GM12874 (cell line): ENCODE measurements around the gene DAO.

Experiments
- TF ChIP-seq, protein P1 (sequence below): IDR thresholded peaks from 2 replicates; pipeline ENCODE4 v1.5.1; 2011; ENCODE audit warnings: low read depth, mild to moderate bottlenecking, control low read depth, low read length, moderate library complexity; ENCODE audit not compliant: insufficient read depth

The DAO gene

GRCh38 chr12:108840605-108841332 is 39.1 kb upstream of the DAO start:
- TF ChIP-seq, protein P1, sequence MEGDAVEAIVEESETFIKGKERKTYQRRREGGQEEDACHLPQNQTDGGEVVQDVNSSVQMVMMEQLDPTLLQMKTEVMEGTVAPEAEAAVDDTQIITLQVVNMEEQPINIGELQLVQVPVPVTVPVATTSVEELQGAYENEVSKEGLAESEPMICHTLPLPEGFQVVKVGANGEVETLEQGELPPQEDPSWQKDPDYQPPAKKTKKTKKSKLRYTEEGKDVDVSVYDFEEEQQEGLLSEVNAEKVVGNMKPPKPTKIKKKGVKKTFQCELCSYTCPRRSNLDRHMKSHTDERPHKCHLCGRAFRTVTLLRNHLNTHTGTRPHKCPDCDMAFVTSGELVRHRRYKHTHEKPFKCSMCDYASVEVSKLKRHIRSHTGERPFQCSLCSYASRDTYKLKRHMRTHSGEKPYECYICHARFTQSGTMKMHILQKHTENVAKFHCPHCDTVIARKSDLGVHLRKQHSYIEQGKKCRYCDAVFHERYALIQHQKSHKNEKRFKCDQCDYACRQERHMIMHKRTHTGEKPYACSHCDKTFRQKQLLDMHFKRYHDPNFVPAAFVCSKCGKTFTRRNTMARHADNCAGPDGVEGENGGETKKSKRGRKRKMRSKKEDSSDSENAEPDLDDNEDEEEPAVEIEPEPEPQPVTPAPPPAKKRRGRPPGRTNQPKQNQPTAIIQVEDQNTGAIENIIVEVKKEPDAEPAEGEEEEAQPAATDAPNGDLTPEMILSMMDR: no peak

DNA sequence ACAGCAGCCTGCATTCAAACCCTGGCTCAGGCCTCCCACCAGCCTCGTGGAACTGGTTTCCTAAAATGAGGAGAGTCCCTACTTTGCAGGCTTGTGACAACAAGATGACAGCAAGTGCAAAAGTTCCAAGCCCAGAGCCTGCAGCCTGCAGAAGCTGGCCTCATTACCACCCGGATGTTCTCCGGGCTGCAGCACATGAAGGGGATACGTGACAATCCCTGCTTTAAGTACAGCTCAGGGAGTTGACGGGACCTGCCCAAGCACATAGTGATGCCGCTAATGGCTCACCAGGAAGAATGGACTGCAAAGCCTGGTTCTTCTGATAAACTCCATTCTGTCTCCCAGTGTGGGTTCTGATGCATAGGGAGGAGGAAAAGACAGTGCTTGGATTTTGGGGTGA is 37.5 kb upstream of the DAO start:
- TF ChIP-seq, protein P1: no peak

DNA sequence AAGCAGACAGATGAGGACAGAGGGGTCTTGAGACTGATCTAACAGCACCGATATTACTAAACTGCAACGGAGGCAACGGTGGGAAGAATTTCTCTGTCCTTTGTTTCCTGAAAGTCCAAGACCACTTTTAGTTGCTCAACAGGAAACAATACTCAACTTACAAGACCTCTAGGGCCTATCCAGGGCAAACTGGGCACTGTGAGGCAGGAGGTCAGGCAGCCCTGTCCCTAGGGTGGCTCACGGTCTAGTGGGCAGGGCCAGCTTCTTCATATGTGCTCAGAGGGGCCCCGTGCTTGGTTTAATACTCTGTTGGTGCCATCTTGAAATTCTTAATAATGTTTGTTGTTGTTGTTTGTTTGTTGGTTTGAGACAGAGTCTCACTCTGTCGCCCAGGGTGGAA is 36.7 kb upstream of the DAO start:
- TF ChIP-seq, protein P1: no peak

- TF ChIP-seq, protein P1: no peak
Measured at GRCh38 chr12:108845696-108846095, 34.2 kb upstream of the DAO start.

GRCh38 chr12:108846290-108846701 is 33.6 kb upstream of the DAO start:
- TF ChIP-seq, protein P1: no peak

DNA sequence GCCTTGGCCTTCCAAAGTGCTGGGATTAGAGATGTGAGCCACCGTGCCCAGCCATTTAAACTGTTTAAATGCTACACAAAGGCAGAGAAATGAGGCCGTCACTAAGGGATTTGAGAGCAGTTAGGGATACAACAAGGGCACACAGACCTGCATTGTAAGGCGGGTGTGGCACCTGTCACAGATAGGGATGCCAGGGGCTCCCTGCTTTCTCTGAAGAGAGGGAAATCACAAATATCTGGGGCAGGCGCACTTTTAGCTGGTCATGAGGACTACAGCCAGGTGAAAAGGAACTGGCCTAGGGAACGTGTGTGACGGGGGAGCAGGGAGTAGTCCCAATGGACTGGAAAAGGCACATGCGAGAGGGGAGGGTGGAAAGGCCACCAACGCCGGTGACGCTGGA is 32.2 kb upstream of the DAO start:
- TF ChIP-seq, protein P1: no peak

GRCh38 chr12:108849660-108850059 is 30.2 kb upstream of the DAO start:
- TF ChIP-seq, protein P1: no peak
